Tibial artery (tissue), 4 donors: ENCODE results near the gene KIAA0513.

Source experiments
- DNase-seq, 2 donors: peaks; one replicate each; pipeline ENCODE4 v3.0.0-alpha.2; 2019
- H3K27ac ChIP-seq, 2 donors: fragments of 200-600 bp; sonication (generic) in 1 of 2; 1 replicate in 1 of 2; 2 replicates in 1 of 2; pipeline ENCODE4 v1.5.1; 2018 to 2019; ENCODE audit warnings: mild to moderate bottlenecking in 1 of 2
- H3K27me3 ChIP-seq, 2 donors: fragments of 200-600 bp; sonication (generic) in 1 of 2; one replicate each; pipeline versions ENCODE4 v1.5.1 to v1.6.0; 2016 to 2019
- H3K36me3 ChIP-seq, 3 donors: fragments of 200-600 bp; sonication (generic) in 2 of 3; one replicate each; pipeline ENCODE4 v1.5.1; 2016 to 2019; ENCODE audit warnings: mild to moderate bottlenecking in 2 of 3
- H3K4me1 ChIP-seq, 4 donors: fragments of 200-600 bp; sonication (generic) in 2 of 4; 1 replicate in 3 of 4; 2 replicates in 1 of 4; pipeline ENCODE4 v1.5.1; 2016 to 2019
- H3K4me3 ChIP-seq, 2 donors: fragments of 200-600 bp; sonication (generic) in 1 of 2; 1 replicate in 1 of 2; 2 replicates in 1 of 2; pipeline ENCODE4 v1.5.1; 2018 to 2019; ENCODE audit warnings: mild to moderate bottlenecking in 2 of 2
- H3K9me3 ChIP-seq, 3 donors: fragments of 200-600 bp; sonication (generic) in 1 of 3; one replicate each; pipeline ENCODE4 v1.5.1; 2016 to 2019
- intact Hi-C: fragments of 100-400 bp; cut with DNase I; formaldehyde crosslinking; loops from one replicate; pipeline ENCODE4 v1.15.0; 2023; ENCODE audit warnings: low total_unique reads
- TF ChIP-seq, protein P1 (sequence below), 2 experiments: fragments of 200-600 bp in 1 of 2; fragments of 450-650 bp in 1 of 2; IDR thresholded peaks; one replicate each; pipeline ENCODE4 v1.5.1; 2017 to 2019; ENCODE audit warnings: antibody characterized with exemption in 2 of 2, mild to moderate bottlenecking in 1 of 2, moderate library complexity in 1 of 2

Gene KIAA0513

DNA sequence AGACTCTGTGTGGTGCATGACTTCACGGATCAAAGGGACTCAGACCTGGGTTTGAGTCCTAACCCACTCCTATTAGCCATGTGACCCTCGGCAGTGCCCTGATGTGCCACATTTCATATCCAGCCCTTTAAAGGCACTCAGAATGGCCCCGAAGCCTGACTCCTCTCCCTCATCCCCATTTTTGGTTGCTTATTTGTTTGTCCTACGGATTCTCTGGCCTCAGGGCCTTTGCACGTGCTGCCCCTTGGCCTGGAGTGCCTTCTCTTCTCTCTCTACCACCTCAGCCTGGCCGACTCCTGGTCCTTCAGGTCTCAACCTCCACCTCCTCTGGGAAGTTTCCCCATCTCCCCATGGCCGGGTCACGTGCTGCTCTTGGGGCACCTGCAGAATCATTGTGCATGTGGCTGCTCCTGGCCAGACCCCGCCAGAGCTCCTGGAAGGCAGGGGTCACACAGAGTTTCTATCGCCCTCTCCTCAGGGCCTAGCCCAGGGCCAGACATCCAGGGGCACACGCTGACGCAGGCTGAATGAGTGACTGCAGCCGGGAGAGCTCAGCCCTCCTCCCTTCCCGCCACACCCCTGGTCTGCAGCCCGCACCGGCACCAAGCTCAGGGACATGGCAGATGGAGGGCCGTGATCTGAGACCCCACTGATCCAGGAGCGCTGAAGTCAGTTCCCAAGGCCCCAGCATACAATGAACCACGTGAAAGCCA is 106.6 kb downstream of the KIAA0513 start:
- Histone ChIP-seq H3K27ac (no peak overlapping the region), H3K9me3 (no peaks in the 10 kb centered on the region), H3K4me3 (no peak overlapping the region), H3K36me3 (no peaks in the 10 kb centered on the region), H3K4me1 (peaks cover 7 to 51% (median 38%) of the 10 kb centered on the region in 4 donors), H3K27me3 (no peaks in the 10 kb centered on the region)
- TF ChIP-seq, protein P1, sequence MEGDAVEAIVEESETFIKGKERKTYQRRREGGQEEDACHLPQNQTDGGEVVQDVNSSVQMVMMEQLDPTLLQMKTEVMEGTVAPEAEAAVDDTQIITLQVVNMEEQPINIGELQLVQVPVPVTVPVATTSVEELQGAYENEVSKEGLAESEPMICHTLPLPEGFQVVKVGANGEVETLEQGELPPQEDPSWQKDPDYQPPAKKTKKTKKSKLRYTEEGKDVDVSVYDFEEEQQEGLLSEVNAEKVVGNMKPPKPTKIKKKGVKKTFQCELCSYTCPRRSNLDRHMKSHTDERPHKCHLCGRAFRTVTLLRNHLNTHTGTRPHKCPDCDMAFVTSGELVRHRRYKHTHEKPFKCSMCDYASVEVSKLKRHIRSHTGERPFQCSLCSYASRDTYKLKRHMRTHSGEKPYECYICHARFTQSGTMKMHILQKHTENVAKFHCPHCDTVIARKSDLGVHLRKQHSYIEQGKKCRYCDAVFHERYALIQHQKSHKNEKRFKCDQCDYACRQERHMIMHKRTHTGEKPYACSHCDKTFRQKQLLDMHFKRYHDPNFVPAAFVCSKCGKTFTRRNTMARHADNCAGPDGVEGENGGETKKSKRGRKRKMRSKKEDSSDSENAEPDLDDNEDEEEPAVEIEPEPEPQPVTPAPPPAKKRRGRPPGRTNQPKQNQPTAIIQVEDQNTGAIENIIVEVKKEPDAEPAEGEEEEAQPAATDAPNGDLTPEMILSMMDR (IDR thresholded peaks at IDR 0.05): no peak
- DNase-seq: no peak
- intact Hi-C loops: no loop called here

DNA sequence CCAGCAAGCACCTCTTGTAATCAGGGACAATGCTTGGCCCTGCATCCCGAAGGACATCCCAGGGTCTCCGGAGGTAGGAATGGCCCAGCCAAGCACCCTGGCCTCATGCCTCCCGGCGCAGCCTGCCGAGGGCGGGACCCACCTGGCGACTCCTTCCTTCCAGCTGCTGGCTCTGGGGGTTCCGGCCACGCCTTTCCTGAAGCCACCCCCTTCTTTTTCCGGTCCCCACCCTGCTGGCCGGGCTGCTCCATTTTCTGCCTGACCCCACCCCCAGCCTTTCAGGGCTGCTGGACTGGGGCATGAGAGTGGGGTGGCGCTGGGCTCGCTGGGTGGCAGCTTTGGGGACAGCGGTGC is 107.2 kb downstream of the KIAA0513 start:
- no peaks in the 10 kb centered on the region for H3K36me3 ChIP-seq
- intact Hi-C loops: no loop called here
- H3K4me3 ChIP-seq: no peak overlapping the region
- peak in 1 of 2 donors; percentile 70 for DNase-seq
- no peaks in the 10 kb centered on the region for H3K27me3 ChIP-seq
- TF ChIP-seq, protein P1 (IDR thresholded peaks at IDR 0.05): no peak
- no peaks in the 10 kb centered on the region for H3K9me3 ChIP-seq
- H3K27ac ChIP-seq: no peak overlapping the region
- peaks cover 7 to 46% (median 34%) of the 10 kb centered on the region in 4 donors for H3K4me1 ChIP-seq

DNA sequence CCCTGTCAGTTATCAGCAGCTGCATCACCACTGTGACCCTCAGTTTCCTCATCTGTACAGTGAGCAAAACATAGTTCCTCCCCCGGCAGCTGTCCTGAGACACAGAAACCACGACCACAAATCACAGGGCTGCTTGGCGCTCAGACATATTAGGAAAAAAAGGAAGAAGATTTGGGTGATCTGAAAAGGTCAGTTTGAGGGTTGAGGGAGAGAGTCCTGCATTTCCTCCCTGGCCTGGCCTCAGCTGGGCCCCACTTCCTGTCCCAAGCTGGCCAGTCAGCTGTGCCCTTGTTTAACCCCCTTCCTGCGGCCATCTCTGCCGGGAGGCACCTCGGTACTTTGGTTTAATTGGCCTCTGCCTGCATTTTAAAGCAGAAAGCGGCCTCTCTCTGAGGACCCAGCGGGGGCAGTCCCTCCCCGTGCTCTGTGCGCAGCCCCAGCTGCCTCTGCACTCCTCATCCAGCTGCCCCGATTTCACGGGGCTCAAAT is 108.7 kb downstream of the KIAA0513 start:
- Histone ChIP-seq H3K4me1 (peaks cover 4 to 31% (median 19%) of the 10 kb centered on the region in 4 donors), H3K36me3 (no peaks in the 10 kb centered on the region), H3K27me3 (no peaks in the 10 kb centered on the region), H3K9me3 (no peaks in the 10 kb centered on the region), H3K27ac (peak overlapping the region; percentile 63 to 72), H3K4me3 (no peak overlapping the region)
- peak; percentile 71 to 79 for DNase-seq
- intact Hi-C loops: no loop called here
- TF ChIP-seq, protein P1 (IDR thresholded peaks at IDR 0.05): no peak

DNA sequence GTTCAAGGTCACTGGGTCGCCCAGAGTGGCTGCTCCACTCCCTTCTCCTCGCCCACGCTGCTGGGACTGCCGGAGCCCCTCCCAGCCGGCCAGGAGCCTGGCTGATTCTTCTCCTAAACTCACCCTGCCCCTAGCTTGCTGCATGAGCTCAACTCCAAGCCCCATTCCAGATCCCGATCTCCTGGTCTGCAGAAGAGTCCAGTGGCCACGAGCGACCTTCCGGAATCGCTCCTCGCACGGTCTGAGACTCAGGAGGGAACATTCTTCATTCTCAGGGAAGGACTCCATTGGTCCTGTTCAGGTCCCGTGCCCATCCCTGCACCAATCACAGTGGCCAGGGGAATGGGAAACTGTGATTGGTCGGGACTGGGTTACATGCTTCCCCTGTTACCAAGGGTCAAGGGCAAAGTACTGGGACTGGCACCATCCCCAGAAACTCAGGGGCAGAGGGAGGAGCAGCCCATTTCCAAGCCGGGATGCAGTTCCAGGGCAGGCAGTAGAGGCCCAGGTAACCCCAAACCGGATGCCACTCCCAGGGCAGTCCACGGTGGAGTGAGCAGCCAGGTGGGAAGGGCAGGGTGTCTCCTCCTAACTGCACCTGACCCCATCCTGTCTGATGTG is 109.2 kb downstream of the KIAA0513 start:
- Histone ChIP-seq H3K27me3 (no peaks in the 10 kb centered on the region), H3K36me3 (no peaks in the 10 kb centered on the region), H3K9me3 (no peaks in the 10 kb centered on the region), H3K4me3 (peak overlapping the region; percentile 42 to 44), H3K27ac (peak overlapping the region; percentile 63 to 72), H3K4me1 (peaks cover 4 to 27% (median 19%) of the 10 kb centered on the region in 4 donors)
- TF ChIP-seq, protein P1 (IDR thresholded peaks at IDR 0.05): no peak
- intact Hi-C loops: no loop called here
- DNase-seq: peak in 1 of 2 donors; percentile 73

DNA sequence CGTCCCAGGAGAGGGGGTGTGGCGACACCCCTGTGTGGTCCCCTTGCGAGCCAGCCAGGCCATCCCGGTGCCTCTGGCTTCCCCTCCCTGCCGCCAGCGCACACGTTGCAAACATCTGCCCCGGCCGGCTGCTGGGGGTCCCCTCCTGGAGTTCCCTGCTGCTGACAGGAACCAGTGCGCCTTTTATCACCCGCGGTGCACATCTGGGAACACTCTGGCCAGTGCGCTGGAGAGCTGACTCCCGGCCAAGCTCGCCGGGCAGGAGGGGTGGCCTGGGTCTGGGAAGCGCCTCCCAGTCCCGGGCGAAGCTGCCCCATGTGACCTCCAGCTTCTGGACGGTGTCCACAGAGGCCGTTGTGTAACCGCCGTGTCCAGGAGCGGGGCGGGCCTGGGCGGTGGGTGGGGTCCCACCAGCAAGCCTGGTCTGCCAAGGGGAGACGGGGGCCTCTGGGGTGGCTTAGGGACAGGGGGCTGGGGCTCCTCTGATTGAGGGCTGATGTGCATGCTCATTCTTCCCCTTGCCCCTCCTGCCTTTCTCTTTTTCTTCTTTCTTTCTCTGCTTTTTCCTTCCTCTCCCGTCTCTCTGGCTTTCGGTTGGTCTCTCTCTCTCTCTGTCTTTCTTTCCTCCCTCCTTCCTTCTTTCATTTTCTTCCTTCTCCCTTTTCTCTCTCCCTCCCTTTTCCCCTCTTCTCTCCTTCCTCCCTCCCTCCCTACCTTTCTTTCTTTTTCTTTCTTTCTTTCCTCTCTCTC is 109.9 kb downstream of the KIAA0513 start:
- H3K27ac ChIP-seq: peak overlapping the region; percentile 63 to 72
- DNase-seq: peak; percentile 94 to 98
- H3K9me3 ChIP-seq: no peaks in the 10 kb centered on the region
- H3K27me3 ChIP-seq: no peaks in the 10 kb centered on the region
- H3K36me3 ChIP-seq: no peaks in the 10 kb centered on the region
- intact Hi-C loops: no loop called here
- H3K4me3 ChIP-seq: peak overlapping the region; percentile 42 to 44
- TF ChIP-seq, protein P1 (IDR thresholded peaks at IDR 0.05): no peak
- peaks cover 4 to 27% (median 19%) of the 10 kb centered on the region in 4 donors for H3K4me1 ChIP-seq
